ENCODE results near the gene POLR1H.
A peak's percentile ranks its signal among the peaks of the same experiment; 100 is the strongest.

POLR1H gene

GRCh38 chr6:30097902-30098768, 37.1 kb downstream of the POLR1H start:
- no peak for DNase-seq

- no peak for DNase-seq
These were observed 39.1 kb downstream of the POLR1H start for GRCh38 chr6:30100154-30100553.

- DNase-seq, result no peak
These were observed 39.7 kb downstream of the POLR1H start for GRCh38 chr6:30100585-30101443.

- peak; percentile 39 to 61 for DNase-seq
These were observed 40.7 kb downstream of the POLR1H start for GRCh38 chr6:30101444-30102413.

GRCh38 chr6:30102414-30102969, 41.4 kb downstream of the POLR1H start:
- no peak for DNase-seq

- peak; percentile 75 to 83 for DNase-seq
These were observed 42.2 kb downstream of the POLR1H start for GRCh38 chr6:30102970-30103871.

GRCh38 chr6:30103872-30104179, 42.8 kb downstream of the POLR1H start:
- no peak for DNase-seq

GRCh38 chr6:30104661-30105060, 43.6 kb downstream of the POLR1H start:
- DNase-seq, result peak in 1 of 2 experiments; percentile 4

GRCh38 chr6:30111266-30111856, 50.3 kb downstream of the POLR1H start:
- no peak for DNase-seq

- no peak for DNase-seq
These were observed 51.4 kb downstream of the POLR1H start for GRCh38 chr6:30112402-30112994.

- no peak for DNase-seq
These were observed 52.1 kb downstream of the POLR1H start, which contains the start of gene TRIM31 for GRCh38 chr6:30113003-30113759. Gene TRIM31, minus strand, starts transcription at chr6:30113090. Its CDS starts 285 bp downstream, at chr6:30112805.

GRCh38 chr6:30113841-30114240, 52.8 kb downstream of the POLR1H start:
- no peak for DNase-seq

Measured in NCI-H524 (cell line).